SK-N-SH (cell line): ENCODE results near the gene EXOC3. TPM values are rescaled to one million over a fixed set of nuclear protein-coding genes. Genes with fewer than 3 reads are reported as not detected.

Experiments used
- CTCF ChIA-PET: fragments of 300-600, 350-600 bp; formaldehyde crosslinking; extraction: SDS; loops from one replicate; lab custom pipeline; 2021; lab: Yijun Ruan, JAX
- POLR2A ChIA-PET: fragments of 350-600 bp; sonication (Branson Sonifier 250); formaldehyde crosslinking; extraction: SDS; loops from one replicate; lab custom pipeline; 2020; ENCODE audit warnings: antibody characterized with exemption, inconsistent platforms; lab: Yijun Ruan, JAX
- DNase-seq: peaks from one replicate; pipeline ENCODE4 v3.0.0; 2012
- H2AFZ ChIP-seq: fragments of 200-600 bp; sonication (generic); 2 replicates; pipeline ENCODE4 v1.8.1; 2016; ENCODE audit warnings: antibody characterized with exemption, mild to moderate bottlenecking, low read depth
- H3F3A ChIP-seq: fragments of 200-600 bp; sonication (generic); replicated peaks from 2 replicates; pipeline ENCODE3; 2016; ENCODE audit warnings: antibody characterized with exemption, mild to moderate bottlenecking; ENCODE audit not compliant: insufficient read depth
- H3K27ac ChIP-seq, 2 experiments: fragments of 200-500 bp in 1 of 2; fragments of 200-600 bp in 1 of 2; sonication (Bioruptor generic) in 1 of 2; sonication (generic), shearing (Covaris generic) in 1 of 2; 2 replicates each; pipeline versions ENCODE4 v1.5.1 to v1.6.1; 2014 to 2016; ENCODE audit warnings: low read depth in 2 of 2, inconsistent platforms in 1 of 2, low read length in 1 of 2, mild to moderate bottlenecking in 1 of 2, mixed read lengths in 1 of 2
- H3K27me3 ChIP-seq: fragments of 200-600 bp; sonication (generic), shearing (Covaris generic); 2 replicates; pipeline ENCODE4 v1.6.1; 2016; ENCODE audit warnings: mixed run types; ENCODE audit not compliant: insufficient read depth
- H3K36me3 ChIP-seq, 2 experiments: fragments of 200-500 bp in 1 of 2; fragments of 200-600 bp in 1 of 2; sonication (Bioruptor generic) in 1 of 2; sonication (generic) in 1 of 2; replicated peaks in 1 of 2; 2 replicates each; pipeline versions ENCODE3 to v1.5.1; 2014 to 2016; ENCODE audit warnings: low read length in 1 of 2, mild to moderate bottlenecking in 1 of 2; ENCODE audit not compliant: insufficient read depth in 2 of 2, control insufficient read depth in 1 of 2
- H3K4me1 ChIP-seq, 2 experiments: fragments of 200-500 bp in 1 of 2; fragments of 200-600 bp in 1 of 2; sonication (Bioruptor generic) in 1 of 2; sonication (generic), shearing (Covaris generic) in 1 of 2; 2 replicates each; pipeline versions ENCODE4 v1.5.1 to v1.6.1; 2014 to 2016; ENCODE audit warnings: low read depth in 1 of 2, low read length in 1 of 2, mixed run types in 1 of 2; ENCODE audit not compliant: insufficient read depth in 2 of 2, control insufficient read depth in 1 of 2
- H3K4me2 ChIP-seq: fragments of 200-600 bp; sonication (generic), shearing (Covaris generic); 2 replicates; pipeline ENCODE4 v1.6.1; 2017; ENCODE audit warnings: mixed run types
- H3K4me3 ChIP-seq, 2 experiments: fragments of 200-500 bp in 1 of 2; fragments of 200-600 bp in 1 of 2; sonication (Bioruptor generic) in 1 of 2; sonication (generic), shearing (Covaris generic) in 1 of 2; 2 replicates each; pipeline versions ENCODE4 v1.5.1 to v1.8.1; 2014 to 2016; ENCODE audit warnings: low read depth in 2 of 2, inconsistent platforms in 1 of 2, low read length in 1 of 2, mild to moderate bottlenecking in 1 of 2, mixed read lengths in 1 of 2, moderate library complexity in 1 of 2
- H3K79me2 ChIP-seq: fragments of 200-600 bp; sonication (generic); 2 replicates; pipeline ENCODE4 v1.8.1; 2017; ENCODE audit warnings: mild to moderate bottlenecking; ENCODE audit not compliant: insufficient read depth
- H3K9ac ChIP-seq: fragments of 200-600 bp; sonication (generic); 2 replicates; pipeline ENCODE4 v1.6.1; 2017; ENCODE audit warnings: mixed run types
- H3K9me2 ChIP-seq: fragments of 200-600 bp; sonication (generic); 2 replicates; pipeline ENCODE4 v1.6.1; 2017; ENCODE audit warnings: mixed run types
- H3K9me3 ChIP-seq: fragments of 200-600 bp; sonication (generic); 2 replicates; pipeline ENCODE4 v1.6.1; 2017; ENCODE audit warnings: mixed run types, mild to moderate bottlenecking, moderate library complexity
- H4K20me1 ChIP-seq: fragments of 200-600 bp; sonication (generic); 2 replicates; pipeline ENCODE4 v1.6.1; 2017; ENCODE audit warnings: mild to moderate bottlenecking, mixed run types; ENCODE audit not compliant: insufficient read depth
- CTCF ChIP-seq: fragments of 200-600 bp; sonication (generic); IDR thresholded peaks from 2 replicates; pipeline ENCODE4 v1.6.1; 2017; ENCODE audit warnings: antibody characterized with exemption, mild to moderate bottlenecking, moderate library complexity
- FOSL2 ChIP-seq: IDR thresholded peaks from 2 replicates; pipeline ENCODE4 v1.4.0; 2012; ENCODE audit warnings: low read depth, mild to moderate bottlenecking, moderate library complexity, borderline replicate concordance
- FOXJ3 ChIP-seq: sonication (generic); formaldehyde crosslinking; IDR thresholded peaks from 2 replicates; pipeline ENCODE4 v1.5.1; 2020; ENCODE audit warnings: mild to moderate bottlenecking, missing genetic modification reagents
- GATA2 ChIP-seq: sonication (generic); formaldehyde crosslinking; IDR thresholded peaks from 2 replicates; pipeline ENCODE4 v1.5.0; 2020; ENCODE audit warnings: mild to moderate bottlenecking, missing genetic modification reagents
- JUND ChIP-seq: IDR thresholded peaks from 2 replicates; pipeline ENCODE4 v1.4.0; 2012
- MAX ChIP-seq: IDR thresholded peaks from 2 replicates; pipeline ENCODE4 v1.4.0; 2012; ENCODE audit warnings: low read depth
- NFIC ChIP-seq: IDR thresholded peaks from 2 replicates; pipeline ENCODE4 v1.4.0; 2012; ENCODE audit warnings: borderline replicate concordance
- NRF1 ChIP-seq: IDR thresholded peaks from 2 replicates; pipeline ENCODE4 v1.6.1; 2012; ENCODE audit warnings: low read depth, mild to moderate bottlenecking, low read length
- PBX3 ChIP-seq: IDR thresholded peaks from 2 replicates; pipeline ENCODE4; 2012
- POLR2AphosphoS5 ChIP-seq: IDR thresholded peaks from 2 replicates; pipeline ENCODE4 v1.6.1; 2012; ENCODE audit warnings: low read depth, low read length
- RAD21 ChIP-seq: IDR thresholded peaks from 2 replicates; pipeline ENCODE4 v1.6.1; 2012; ENCODE audit warnings: mild to moderate bottlenecking, low read length
- RCOR1 ChIP-seq: fragments of 150-350 bp; IDR thresholded peaks from 2 replicates; pipeline ENCODE4 v1.6.1; 2017; ENCODE audit warnings: antibody characterized with exemption, low read length
- REST ChIP-seq: IDR thresholded peaks from 2 replicates; pipeline ENCODE4 v1.6.1; 2012; ENCODE audit warnings: mild to moderate bottlenecking, low read depth, low read length, moderate library complexity
- SIN3A ChIP-seq: IDR thresholded peaks from 2 replicates; pipeline ENCODE4 v1.6.1; 2012; ENCODE audit warnings: low read depth, mild to moderate bottlenecking, low read length, moderate library complexity, borderline replicate concordance
- TCF12 ChIP-seq: IDR thresholded peaks from 2 replicates; pipeline ENCODE4 v1.4.0; 2012
- TEAD4 ChIP-seq: IDR thresholded peaks from 2 replicates; pipeline ENCODE4 v1.4.0; 2012; ENCODE audit warnings: mild to moderate bottlenecking, borderline replicate concordance; ENCODE audit not compliant: insufficient read depth
- USF2 ChIP-seq: fragments of 150-350 bp; IDR thresholded peaks from 2 replicates; pipeline ENCODE4 v1.6.1; 2017; ENCODE audit warnings: antibody characterized with exemption, low read length, low read depth, borderline replicate concordance
- ZBTB33 ChIP-seq: IDR thresholded peaks from 2 replicates; pipeline ENCODE4 v1.4.0; 2012; ENCODE audit warnings: low read depth, borderline replicate concordance
- WGBS: methylation state at CpG from one replicate; pipeline ENCODE4 v1.1.6; 2017; ENCODE audit warnings: low lambda C conversion rate; 5-methylcytosine and 5-hydroxymethylcytosine counted together
- polyA plus RNA-seq, 3 experiments: library from polyadenylated mRNA; depleted of rRNA; stranded (reverse); fragments of >200 nt; gene quantifications; 2 replicates each; pipeline ENCODE4 v1.2.3, GENCODE V29; 2012

The EXOC3 gene
- polyA plus RNA-seq, 1 of the 3 experiments (the other 2 are of a cell fraction) = 25.7 TPM

GRCh38 chr5:463952-464351 is 21.0 kb downstream of the EXOC3 start:
- H3K36me3 ChIP-seq = peaks cover 24 to 63% of the 10 kb centered on the region in 2 experiments
- no peaks in the 10 kb centered on the region for H4K20me1 ChIP-seq
- no peaks in the 10 kb centered on the region for H3K9me3 ChIP-seq
- H3K27ac ChIP-seq = no peak overlapping the region
- no peak overlapping the region for H3K4me3 ChIP-seq
- H3K4me2 ChIP-seq = no peak overlapping the region
- no peak for TF ChIP-seq RCOR1
- TF ChIP-seq TCF12 = no peak
- TF ChIP-seq ZBTB33 = no peak
- TF ChIP-seq TEAD4 = no peak
- no peak for TF ChIP-seq PBX3
- TF ChIP-seq NRF1 = no peak
- no peak for TF ChIP-seq GATA2 (CRISPR knock-in tag)
- no peak for TF ChIP-seq FOSL2
- TF ChIP-seq JUND = no peak
- no peak for TF ChIP-seq CTCF
- no peak for TF ChIP-seq REST
- no peak for TF ChIP-seq RAD21
- no peak for TF ChIP-seq FOXJ3 (CRISPR knock-in tag)
- no peak for TF ChIP-seq USF2
- TF ChIP-seq SIN3A = no peak
- no peak for TF ChIP-seq POLR2AphosphoS5
- TF ChIP-seq MAX = no peak
- no peak for TF ChIP-seq NFIC
- H2AFZ ChIP-seq = no peak overlapping the region
- POLR2A ChIA-PET = no interaction called here
- no peaks in the 10 kb centered on the region for H3K9me2 ChIP-seq
- DNase-seq = no peak
- CTCF ChIA-PET = interaction anchor here (1.0 kb wide), 1 partner anchor 18 kb away, joined by 7 read pairs; no protein-coding TSS in a partner anchor
- H3K27me3 ChIP-seq = no peaks in the 10 kb centered on the region
- no peaks in the 10 kb centered on the region for H3K79me2 ChIP-seq
- 95% methylated on average over 18 of the region's 18 CpGs for WGBS
- no peaks in the 10 kb centered on the region for H3F3A ChIP-seq
- H3K9ac ChIP-seq = no peak overlapping the region
- no peaks in the 10 kb centered on the region for H3K4me1 ChIP-seq
